HepG2 (cell line): ENCODE results near the gene NPHS1. TPM values are rescaled to one million over a fixed set of nuclear protein-coding genes. Genes with fewer than 3 reads are reported as not detected.

Source experiments
- CCDC6 ChIP-seq: sonication (generic); formaldehyde crosslinking; IDR thresholded peaks from 2 replicates; pipeline ENCODE4 v1.8.1; 2022; ENCODE audit warnings: mild to moderate bottlenecking, missing genetic modification reagents, moderate library complexity
- FOXK1 ChIP-seq: sonication (generic); formaldehyde crosslinking; IDR thresholded peaks from 2 replicates; pipeline ENCODE4 v1.4.0; 2020; ENCODE audit warnings: low read depth, missing genetic modification reagents, borderline replicate concordance
- GATAD2A ChIP-seq: IDR thresholded peaks from 2 replicates; pipeline ENCODE4 v1.6.1; 2016
- HOXA3 ChIP-seq: sonication (generic); formaldehyde crosslinking; IDR thresholded peaks from 2 replicates; pipeline ENCODE4 v1.5.0; 2020; ENCODE audit warnings: missing genetic modification reagents
- MAFF ChIP-seq: IDR thresholded peaks from 2 replicates; pipeline ENCODE4 v1.6.1; 2011; ENCODE audit warnings: low read depth, low read length, improper control_type of control experiment
- MYC ChIP-seq: sonication (generic); formaldehyde crosslinking; IDR thresholded peaks from 2 replicates; pipeline ENCODE4 v1.9.0; 2021; ENCODE audit warnings: missing genetic modification reagents, borderline replicate concordance
- NFYC ChIP-seq: IDR thresholded peaks from 2 replicates; pipeline ENCODE4 v1.6.1; 2016; ENCODE audit warnings: missing genetic modification reagents, missing compliant biosample characterization
- PAX8 ChIP-seq: sonication (generic); formaldehyde crosslinking; IDR thresholded peaks from 2 replicates; pipeline ENCODE4 v1.8.0; 2022; ENCODE audit warnings: mild to moderate bottlenecking, missing genetic modification reagents, borderline replicate concordance
- POLR2AphosphoS5 ChIP-seq: IDR thresholded peaks from 2 replicates; pipeline ENCODE4 v1.6.1; 2012; ENCODE audit warnings: low read depth, low read length
- RFX3 ChIP-seq: IDR thresholded peaks from 2 replicates; pipeline ENCODE4 v1.6.1; 2016; ENCODE audit warnings: missing biosample characterization, missing genetic modification reagents
- ZNF652 ChIP-seq: IDR thresholded peaks from 2 replicates; pipeline ENCODE4 v1.6.1; 2016; ENCODE audit warnings: low read depth, borderline replicate concordance
- ZNF720 ChIP-seq: sonication (generic); formaldehyde crosslinking; IDR thresholded peaks from 2 replicates; pipeline ENCODE4 v1.4.0; 2020; ENCODE audit warnings: missing genetic modification reagents
- polyA plus RNA-seq, 8 experiments: library from polyadenylated mRNA; depleted of rRNA in 3 of 8; stranded (reverse) in 7 of 8; unstranded in 1 of 8; fragments of >200 nt; fragmentation: Illumina TruSeq in 4 of 8; extraction: Trizol in 4 of 8; gene quantifications; 2 replicates each; pipeline versions ENCODE4 v1.2.1 to v1.2.3, GENCODE V29; 2011 to 2016; ENCODE audit warnings: low read depth in 4 of 8, missing spikeins in 1 of 8, mixed read lengths in 1 of 8; ENCODE audit not compliant: insufficient read depth in 1 of 8
- total RNA-seq, 5 experiments: library from RNA; depleted of rRNA; stranded (reverse); fragments of >200 nt; fragmentation: Illumina TruSeq; extraction: Trizol; gene quantifications; 2 replicates each; pipeline ENCODE4 v1.2.3, GENCODE V29; 2016; ENCODE audit warnings: low read depth in 1 of 5
- TF ChIP-seq, protein P1 (sequence below): sonication (generic); formaldehyde crosslinking; IDR thresholded peaks from 2 replicates; pipeline ENCODE4 v1.4.0; 2020; ENCODE audit warnings: missing genetic modification reagents
- TF ChIP-seq, protein P2 (sequence below), 2 experiments: sonication (generic) in 1 of 2; formaldehyde crosslinking in 1 of 2; IDR thresholded peaks; 2 replicates each; pipeline versions ENCODE4 v1.4.0 to v1.6.1; 2016 to 2020; ENCODE audit warnings: borderline replicate concordance in 1 of 2, low read depth in 1 of 2, mild to moderate bottlenecking in 1 of 2, missing genetic modification reagents in 1 of 2
- TF ChIP-seq, protein P3 (sequence below): sonication (generic); formaldehyde crosslinking; conservative IDR thresholded peaks from 2 replicates; pipeline ENCODE4 v1.4.0; 2020; ENCODE audit warnings: missing genetic modification reagents
- TF ChIP-seq, protein P4 (sequence below): IDR thresholded peaks from 2 replicates; pipeline ENCODE4 v1.6.1; 2012; ENCODE audit warnings: low read length, improper control_type of control experiment
- TF ChIP-seq, protein P5 (sequence below): sonication (generic); formaldehyde crosslinking; IDR thresholded peaks from 2 replicates; pipeline ENCODE4 v1.5.0; 2020; ENCODE audit warnings: mild to moderate bottlenecking, missing genetic modification reagents

Gene NPHS1
- total and polyA plus RNA-seq, 2 of the 13 experiments (the other 11 are each of a cell fraction or from before 2014, with no cell fraction given), result not detected

DNA sequence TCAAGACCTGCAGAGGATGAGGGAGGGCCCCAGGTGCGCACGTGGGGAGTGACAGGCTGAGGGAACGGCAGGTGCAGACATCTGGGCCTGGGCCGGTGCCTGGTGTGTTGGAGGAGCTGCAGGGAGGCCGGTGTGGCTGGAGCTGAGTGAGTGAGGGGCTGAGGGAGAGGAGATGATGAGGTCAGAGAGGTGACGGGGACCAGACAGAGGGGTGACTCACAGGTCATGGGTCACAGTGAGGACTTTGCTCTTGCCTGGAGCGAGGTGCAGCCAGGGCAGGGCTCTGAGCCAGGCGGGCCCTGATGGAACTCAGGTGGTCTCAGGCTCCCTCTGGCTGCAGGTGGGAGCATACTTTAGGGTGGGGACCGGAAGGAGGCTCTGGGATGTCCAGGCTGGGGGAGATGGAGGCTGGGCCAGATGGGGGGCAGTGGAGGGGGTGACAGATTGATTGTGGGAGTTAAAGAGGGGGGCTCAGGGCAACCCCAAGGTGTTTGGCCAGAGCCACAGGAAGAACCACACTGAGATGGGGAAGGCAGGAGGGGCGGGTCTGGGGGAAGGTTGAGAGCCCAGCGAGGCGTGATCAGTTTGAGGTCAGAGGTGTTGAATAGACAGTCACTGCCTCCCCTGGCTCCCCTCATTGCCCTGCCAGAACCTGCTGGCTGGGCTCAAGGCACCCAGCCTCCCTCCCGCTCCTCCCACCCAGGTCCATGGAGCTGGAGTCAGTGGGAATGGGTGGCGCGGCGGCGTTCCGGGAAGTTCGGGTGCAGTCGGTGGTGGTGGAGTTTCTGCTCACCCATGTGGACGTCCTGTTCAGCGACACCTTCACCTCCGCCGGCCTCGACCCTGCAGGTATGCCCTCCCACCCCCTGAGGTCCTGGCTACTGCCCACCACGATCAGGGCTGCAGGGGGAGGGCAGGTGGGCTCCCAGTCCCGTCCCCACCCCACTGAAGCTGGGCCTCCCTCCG is 68.6 kb downstream of the NPHS1 start (continued):
- TF ChIP-seq, protein P1, sequence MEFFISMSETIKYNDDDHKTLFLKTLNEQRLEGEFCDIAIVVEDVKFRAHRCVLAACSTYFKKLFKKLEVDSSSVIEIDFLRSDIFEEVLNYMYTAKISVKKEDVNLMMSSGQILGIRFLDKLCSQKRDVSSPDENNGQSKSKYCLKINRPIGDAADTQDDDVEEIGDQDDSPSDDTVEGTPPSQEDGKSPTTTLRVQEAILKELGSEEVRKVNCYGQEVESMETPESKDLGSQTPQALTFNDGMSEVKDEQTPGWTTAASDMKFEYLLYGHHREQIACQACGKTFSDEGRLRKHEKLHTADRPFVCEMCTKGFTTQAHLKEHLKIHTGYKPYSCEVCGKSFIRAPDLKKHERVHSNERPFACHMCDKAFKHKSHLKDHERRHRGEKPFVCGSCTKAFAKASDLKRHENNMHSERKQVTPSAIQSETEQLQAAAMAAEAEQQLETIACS (CRISPR knock-in tag), result no peak
- TF ChIP-seq, protein P2, sequence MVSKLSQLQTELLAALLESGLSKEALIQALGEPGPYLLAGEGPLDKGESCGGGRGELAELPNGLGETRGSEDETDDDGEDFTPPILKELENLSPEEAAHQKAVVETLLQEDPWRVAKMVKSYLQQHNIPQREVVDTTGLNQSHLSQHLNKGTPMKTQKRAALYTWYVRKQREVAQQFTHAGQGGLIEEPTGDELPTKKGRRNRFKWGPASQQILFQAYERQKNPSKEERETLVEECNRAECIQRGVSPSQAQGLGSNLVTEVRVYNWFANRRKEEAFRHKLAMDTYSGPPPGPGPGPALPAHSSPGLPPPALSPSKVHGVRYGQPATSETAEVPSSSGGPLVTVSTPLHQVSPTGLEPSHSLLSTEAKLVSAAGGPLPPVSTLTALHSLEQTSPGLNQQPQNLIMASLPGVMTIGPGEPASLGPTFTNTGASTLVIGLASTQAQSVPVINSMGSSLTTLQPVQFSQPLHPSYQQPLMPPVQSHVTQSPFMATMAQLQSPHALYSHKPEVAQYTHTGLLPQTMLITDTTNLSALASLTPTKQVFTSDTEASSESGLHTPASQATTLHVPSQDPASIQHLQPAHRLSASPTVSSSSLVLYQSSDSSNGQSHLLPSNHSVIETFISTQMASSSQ (IDR thresholded peaks at IDR 0.05; ENCODE audit: low read depth), result no peak
- TF ChIP-seq, protein P2 (CRISPR knock-in tag; IDR thresholded peaks at IDR 0.05; ENCODE audit: borderline replicate concordance), result no peak
- TF ChIP-seq CCDC6, result no peak
- no peak for TF ChIP-seq NFYC
- no peak for TF ChIP-seq ZNF720 (CRISPR knock-in tag)
- TF ChIP-seq PAX8, result no peak
- 0 out of 2 replicates have a peak, but pooled peaks have one; percentile 13 for TF ChIP-seq GATAD2A
- TF ChIP-seq, protein P3, sequence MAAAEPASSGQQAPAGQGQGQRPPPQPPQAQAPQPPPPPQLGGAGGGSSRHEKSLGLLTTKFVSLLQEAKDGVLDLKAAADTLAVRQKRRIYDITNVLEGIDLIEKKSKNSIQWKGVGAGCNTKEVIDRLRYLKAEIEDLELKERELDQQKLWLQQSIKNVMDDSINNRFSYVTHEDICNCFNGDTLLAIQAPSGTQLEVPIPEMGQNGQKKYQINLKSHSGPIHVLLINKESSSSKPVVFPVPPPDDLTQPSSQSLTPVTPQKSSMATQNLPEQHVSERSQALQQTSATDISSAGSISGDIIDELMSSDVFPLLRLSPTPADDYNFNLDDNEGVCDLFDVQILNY (CRISPR knock-in tag), result no peak
- TF ChIP-seq FOXK1 (CRISPR knock-in tag), result no peak
- TF ChIP-seq HOXA3 (CRISPR knock-in tag), result peak; percentile 13; the same call in 1 of the 2 replicates
- TF ChIP-seq POLR2AphosphoS5, result no peak
- TF ChIP-seq, protein P4, sequence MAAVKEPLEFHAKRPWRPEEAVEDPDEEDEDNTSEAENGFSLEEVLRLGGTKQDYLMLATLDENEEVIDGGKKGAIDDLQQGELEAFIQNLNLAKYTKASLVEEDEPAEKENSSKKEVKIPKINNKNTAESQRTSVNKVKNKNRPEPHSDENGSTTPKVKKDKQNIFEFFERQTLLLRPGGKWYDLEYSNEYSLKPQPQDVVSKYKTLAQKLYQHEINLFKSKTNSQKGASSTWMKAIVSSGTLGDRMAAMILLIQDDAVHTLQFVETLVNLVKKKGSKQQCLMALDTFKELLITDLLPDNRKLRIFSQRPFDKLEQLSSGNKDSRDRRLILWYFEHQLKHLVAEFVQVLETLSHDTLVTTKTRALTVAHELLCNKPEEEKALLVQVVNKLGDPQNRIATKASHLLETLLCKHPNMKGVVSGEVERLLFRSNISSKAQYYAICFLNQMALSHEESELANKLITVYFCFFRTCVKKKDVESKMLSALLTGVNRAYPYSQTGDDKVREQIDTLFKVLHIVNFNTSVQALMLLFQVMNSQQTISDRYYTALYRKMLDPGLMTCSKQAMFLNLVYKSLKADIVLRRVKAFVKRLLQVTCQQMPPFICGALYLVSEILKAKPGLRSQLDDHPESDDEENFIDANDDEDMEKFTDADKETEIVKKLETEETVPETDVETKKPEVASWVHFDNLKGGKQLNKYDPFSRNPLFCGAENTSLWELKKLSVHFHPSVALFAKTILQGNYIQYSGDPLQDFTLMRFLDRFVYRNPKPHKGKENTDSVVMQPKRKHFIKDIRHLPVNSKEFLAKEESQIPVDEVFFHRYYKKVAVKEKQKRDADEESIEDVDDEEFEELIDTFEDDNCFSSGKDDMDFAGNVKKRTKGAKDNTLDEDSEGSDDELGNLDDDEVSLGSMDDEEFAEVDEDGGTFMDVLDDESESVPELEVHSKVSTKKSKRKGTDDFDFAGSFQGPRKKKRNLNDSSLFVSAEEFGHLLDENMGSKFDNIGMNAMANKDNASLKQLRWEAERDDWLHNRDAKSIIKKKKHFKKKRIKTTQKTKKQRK, result no peak
- TF ChIP-seq MYC (CRISPR knock-in tag), result no peak
- no peak for TF ChIP-seq RFX3
- TF ChIP-seq MAFF, result no peak
- TF ChIP-seq, protein P5, sequence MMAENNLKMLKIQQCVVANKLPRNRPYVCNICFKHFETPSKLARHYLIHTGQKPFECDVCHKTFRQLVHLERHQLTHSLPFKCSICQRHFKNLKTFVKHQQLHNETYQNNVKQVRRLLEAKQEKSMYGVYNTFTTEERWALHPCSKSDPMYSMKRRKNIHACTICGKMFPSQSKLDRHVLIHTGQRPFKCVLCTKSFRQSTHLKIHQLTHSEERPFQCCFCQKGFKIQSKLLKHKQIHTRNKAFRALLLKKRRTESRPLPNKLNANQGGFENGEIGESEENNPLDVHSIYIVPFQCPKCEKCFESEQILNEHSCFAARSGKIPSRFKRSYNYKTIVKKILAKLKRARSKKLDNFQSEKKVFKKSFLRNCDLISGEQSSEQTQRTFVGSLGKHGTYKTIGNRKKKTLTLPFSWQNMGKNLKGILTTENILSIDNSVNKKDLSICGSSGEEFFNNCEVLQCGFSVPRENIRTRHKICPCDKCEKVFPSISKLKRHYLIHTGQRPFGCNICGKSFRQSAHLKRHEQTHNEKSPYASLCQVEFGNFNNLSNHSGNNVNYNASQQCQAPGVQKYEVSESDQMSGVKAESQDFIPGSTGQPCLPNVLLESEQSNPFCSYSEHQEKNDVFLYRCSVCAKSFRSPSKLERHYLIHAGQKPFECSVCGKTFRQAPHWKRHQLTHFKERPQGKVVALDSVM (CRISPR knock-in tag), result no peak
- TF ChIP-seq ZNF652 (CRISPR knock-in tag), result no peak
